Calu3 (cell line): ENCODE results near the gene COPE. TPM values are rescaled to one million over a fixed set of nuclear protein-coding genes. Genes with fewer than 3 reads are reported as not detected.

ENCODE experiments used
- BruUV-seq: library from RNA; stranded (reverse); fragments of 400-500 nt; replicated peaks from 2 replicates; lab custom pipeline; 2021; lab: Mats Ljungman, UMichigan
- CTCF ChIA-PET: fragments of 300-600 bp; sonication (Branson Sonifier 250); formaldehyde crosslinking; loops from one replicate; lab custom pipeline; 2022; ENCODE audit warnings: antibody characterized with exemption; lab: Charles Lee
- DNase-seq: peaks from one replicate; pipeline ENCODE4 v3.0.0; 2022
- H3K27ac Mint-ChIP-seq: one replicate; pipeline ENCODE4 v1.8.0; 2022; ENCODE audit warnings: mixed read lengths; ENCODE audit not compliant: unreplicated experiment
- H3K27me3 Mint-ChIP-seq: one replicate; pipeline ENCODE4 v1.8.0; 2022; ENCODE audit warnings: mixed read lengths; ENCODE audit not compliant: unreplicated experiment
- H3K36me3 Mint-ChIP-seq: one replicate; pipeline ENCODE4 v1.8.0; 2022; ENCODE audit warnings: mild to moderate bottlenecking, moderate library complexity, mixed read lengths; ENCODE audit not compliant: insufficient read depth, unreplicated experiment
- H3K4me1 Mint-ChIP-seq: one replicate; pipeline ENCODE4 v1.8.0; 2022; ENCODE audit warnings: mild to moderate bottlenecking, low read depth, mixed read lengths; ENCODE audit not compliant: unreplicated experiment
- H3K4me3 Mint-ChIP-seq: one replicate; pipeline ENCODE4 v1.8.0; 2022; ENCODE audit warnings: mild to moderate bottlenecking, low read depth, moderate library complexity, mixed read lengths; ENCODE audit not compliant: unreplicated experiment
- H3K9me3 Mint-ChIP-seq: one replicate; pipeline ENCODE4 v1.8.0; 2022; ENCODE audit warnings: low read depth, mixed read lengths; ENCODE audit not compliant: unreplicated experiment
- intact Hi-C: fragments of 100-400 bp; cut with micrococcal nuclease; formaldehyde crosslinking; loops from one replicate; pipeline ENCODE4 v1.10.0; 2022; ENCODE audit not compliant: unreplicated experiment
- total RNA-seq: library from RNA; stranded (reverse); gene quantifications from 2 replicates; pipeline ENCODE4 v1.2.3, GENCODE V29; 2022
- TF ChIP-seq, protein P1 (sequence below): fragments of 200-600 bp; IDR thresholded peaks from one replicate; pipeline ENCODE4 v1.8.0; 2022; ENCODE audit warnings: antibody characterized with exemption; ENCODE audit not compliant: unreplicated experiment

The COPE gene
- total RNA-seq, 1 experiment from 2014 or later = 143 TPM

DNA sequence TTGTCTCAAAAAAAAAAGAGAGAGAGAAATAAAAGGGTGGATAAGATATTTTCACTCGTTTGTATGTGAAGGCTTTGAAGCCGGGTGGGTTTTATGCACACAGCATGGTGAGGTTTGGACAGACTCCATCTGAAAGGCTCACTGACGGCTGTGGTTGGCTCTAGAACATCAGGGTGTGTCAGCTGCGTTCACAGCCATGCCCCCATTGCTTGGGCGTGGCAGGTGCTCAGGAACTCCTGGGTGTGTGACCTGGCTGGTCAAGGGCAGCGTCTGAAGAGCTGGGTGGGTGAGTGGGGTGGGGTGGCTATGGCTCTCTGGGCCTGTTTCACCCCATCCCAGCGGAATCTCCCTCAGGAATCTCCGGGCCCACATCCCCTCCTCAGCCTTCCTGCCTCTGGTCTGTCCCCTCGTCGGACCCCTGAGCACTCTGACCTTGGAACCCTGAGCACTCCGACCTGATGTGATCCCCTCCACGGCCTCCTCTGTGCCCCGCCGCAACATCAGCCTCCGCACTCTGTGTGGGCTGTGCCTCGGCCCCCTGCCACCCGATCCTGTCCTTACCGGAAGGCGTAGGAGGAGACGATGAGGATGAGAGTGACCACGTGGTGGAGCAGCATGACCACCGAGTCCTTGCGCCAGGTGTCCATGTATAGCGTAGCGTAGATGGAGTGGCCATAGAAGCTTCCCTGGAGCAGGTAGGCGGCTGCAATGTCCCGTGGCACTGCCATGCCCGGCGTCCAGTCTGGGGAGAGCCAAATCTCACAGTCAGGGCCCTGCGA lies 35.5 kb downstream of the COPE start:
- H3K4me1 Mint-ChIP-seq = no peaks in the 10 kb centered on the region
- TF ChIP-seq, protein P1, sequence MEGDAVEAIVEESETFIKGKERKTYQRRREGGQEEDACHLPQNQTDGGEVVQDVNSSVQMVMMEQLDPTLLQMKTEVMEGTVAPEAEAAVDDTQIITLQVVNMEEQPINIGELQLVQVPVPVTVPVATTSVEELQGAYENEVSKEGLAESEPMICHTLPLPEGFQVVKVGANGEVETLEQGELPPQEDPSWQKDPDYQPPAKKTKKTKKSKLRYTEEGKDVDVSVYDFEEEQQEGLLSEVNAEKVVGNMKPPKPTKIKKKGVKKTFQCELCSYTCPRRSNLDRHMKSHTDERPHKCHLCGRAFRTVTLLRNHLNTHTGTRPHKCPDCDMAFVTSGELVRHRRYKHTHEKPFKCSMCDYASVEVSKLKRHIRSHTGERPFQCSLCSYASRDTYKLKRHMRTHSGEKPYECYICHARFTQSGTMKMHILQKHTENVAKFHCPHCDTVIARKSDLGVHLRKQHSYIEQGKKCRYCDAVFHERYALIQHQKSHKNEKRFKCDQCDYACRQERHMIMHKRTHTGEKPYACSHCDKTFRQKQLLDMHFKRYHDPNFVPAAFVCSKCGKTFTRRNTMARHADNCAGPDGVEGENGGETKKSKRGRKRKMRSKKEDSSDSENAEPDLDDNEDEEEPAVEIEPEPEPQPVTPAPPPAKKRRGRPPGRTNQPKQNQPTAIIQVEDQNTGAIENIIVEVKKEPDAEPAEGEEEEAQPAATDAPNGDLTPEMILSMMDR = no peak
- H3K4me3 Mint-ChIP-seq = no peak overlapping the region
- DNase-seq = no peak
- no peaks in the 10 kb centered on the region for H3K27me3 Mint-ChIP-seq
- H3K9me3 Mint-ChIP-seq = no peaks in the 10 kb centered on the region
- H3K27ac Mint-ChIP-seq = no peak overlapping the region
- CTCF ChIA-PET = no interaction called here
- no TSS peak for BruUV-seq
- intact Hi-C loops = no loop called here
- peaks cover 5% of the 10 kb centered on the region for H3K36me3 Mint-ChIP-seq

DNA sequence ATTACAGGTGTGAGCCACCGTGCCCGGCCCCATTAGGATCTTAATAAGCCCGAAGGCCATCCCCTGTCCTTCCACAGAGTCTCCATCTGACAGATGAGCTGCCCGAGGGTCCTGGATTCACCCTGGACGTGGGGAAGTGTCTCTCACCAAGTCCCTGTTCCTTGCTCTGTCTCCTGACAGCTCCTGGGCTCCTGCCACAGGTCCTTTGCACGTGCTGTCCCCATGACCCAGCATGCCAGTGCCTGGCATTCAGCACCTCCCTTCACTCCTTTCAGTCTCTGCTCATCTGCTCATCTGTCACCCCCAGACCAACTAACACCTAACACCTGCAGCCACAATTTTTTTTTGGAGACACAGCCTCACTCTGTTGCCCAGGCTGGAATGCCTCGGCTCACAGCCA lies 37.7 kb downstream of the COPE start:
- TF ChIP-seq, protein P1 = no peak
- Mint-ChIP-seq H3K4me1 (no peaks in the 10 kb centered on the region), H3K4me3 (no peak overlapping the region), H3K9me3 (no peaks in the 10 kb centered on the region), H3K27ac (no peak overlapping the region), H3K36me3 (peaks cover 23% of the 10 kb centered on the region), H3K27me3 (no peaks in the 10 kb centered on the region)
- intact Hi-C loops = no loop called here
- no TSS peak for BruUV-seq
- CTCF ChIA-PET = no interaction called here
- DNase-seq = no peak

DNA sequence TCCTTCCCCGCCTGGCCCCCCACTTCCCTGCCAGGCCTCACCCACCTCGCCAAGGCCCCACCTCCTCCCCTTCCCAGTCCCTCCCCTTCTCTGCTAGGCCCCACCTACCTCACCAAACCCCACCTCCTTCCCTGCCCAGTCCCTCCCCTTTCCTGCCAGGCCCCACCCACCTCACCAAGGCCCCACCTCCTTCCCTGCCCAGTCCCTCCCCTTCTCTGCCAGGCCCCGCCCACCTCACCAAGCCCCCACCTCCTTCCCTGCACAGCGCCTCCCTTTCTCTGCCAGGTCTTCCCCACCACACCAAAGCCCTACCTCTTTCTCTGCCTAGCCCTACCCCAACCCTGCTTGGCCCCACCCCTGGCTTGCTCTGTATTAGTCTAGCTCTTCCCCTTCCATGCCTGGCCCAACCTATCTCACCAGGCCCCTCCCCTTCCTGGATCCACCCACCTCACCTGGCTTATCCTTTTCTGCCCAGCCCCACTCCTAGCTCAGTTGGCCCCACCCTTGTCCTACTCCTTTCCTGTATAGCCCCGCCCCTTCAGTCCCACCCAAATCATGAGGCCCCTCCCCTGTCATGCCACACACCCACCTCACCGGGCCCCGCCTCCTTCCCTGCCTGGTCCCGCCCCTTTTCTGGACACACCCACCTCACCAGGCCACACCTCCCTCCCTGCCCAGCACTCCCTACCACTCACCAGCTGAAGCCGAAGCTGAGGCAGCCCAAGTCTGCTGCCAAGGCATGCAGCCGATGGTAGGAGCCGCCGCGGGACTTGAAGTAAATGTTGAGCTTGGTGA lies 39.4 kb downstream of the COPE start:
- BruUV-seq = no TSS peak
- peaks cover 23% of the 10 kb centered on the region for H3K36me3 Mint-ChIP-seq
- CTCF ChIA-PET = no interaction called here
- no peaks in the 10 kb centered on the region for H3K4me1 Mint-ChIP-seq
- peak; percentile 34 for DNase-seq
- H3K4me3 Mint-ChIP-seq = no peak overlapping the region
- H3K27me3 Mint-ChIP-seq = no peaks in the 10 kb centered on the region
- no peaks in the 10 kb centered on the region for H3K9me3 Mint-ChIP-seq
- intact Hi-C loops = no loop called here
- no peak overlapping the region for H3K27ac Mint-ChIP-seq
- TF ChIP-seq, protein P1 = no peak

DNA sequence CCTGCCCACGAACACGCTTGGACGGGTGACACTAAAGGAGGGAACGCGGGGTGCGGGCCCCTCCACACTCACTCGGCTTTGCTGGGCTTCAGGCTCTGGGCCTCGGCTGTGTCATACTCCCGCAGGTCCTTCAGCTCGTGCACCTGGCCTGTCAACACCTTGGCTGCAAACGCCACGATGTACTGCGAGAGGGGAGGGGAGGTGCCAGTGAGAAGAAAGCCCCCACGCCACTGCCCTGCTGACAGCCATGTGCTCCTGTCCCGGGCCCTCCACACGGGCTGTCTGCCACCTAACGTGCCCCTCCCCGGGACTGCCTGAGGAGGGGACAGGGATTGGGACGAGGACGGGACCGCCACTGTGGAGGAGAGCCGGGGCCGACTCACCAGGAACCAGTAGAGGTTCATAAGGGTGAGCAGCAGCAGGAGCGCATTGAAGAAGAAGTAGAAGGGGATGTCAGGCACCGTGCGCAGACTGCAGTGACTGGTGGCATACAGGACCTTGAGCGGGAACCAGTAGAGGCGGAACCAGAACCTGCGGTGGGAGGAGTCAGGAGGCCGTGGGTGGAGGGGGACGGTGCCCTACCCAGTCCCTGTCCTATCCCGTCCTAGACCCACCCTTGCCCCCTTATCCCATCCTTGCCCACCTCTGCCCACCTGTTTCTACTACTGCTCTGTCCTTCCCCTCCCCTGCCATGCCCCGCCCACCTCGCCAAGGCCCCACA lies 40.2 kb downstream of the COPE start:
- TF ChIP-seq, protein P1 = no peak
- Mint-ChIP-seq H3K36me3 (peaks cover 29% of the 10 kb centered on the region), H3K4me3 (no peak overlapping the region), H3K4me1 (no peaks in the 10 kb centered on the region), H3K27ac (no peak overlapping the region), H3K9me3 (no peaks in the 10 kb centered on the region), H3K27me3 (no peaks in the 10 kb centered on the region)
- BruUV-seq = no TSS peak
- CTCF ChIA-PET = no interaction called here
- DNase-seq = no peak
- intact Hi-C loops = no loop called here
